ENCODE data around the gene CTSW.

DNA sequence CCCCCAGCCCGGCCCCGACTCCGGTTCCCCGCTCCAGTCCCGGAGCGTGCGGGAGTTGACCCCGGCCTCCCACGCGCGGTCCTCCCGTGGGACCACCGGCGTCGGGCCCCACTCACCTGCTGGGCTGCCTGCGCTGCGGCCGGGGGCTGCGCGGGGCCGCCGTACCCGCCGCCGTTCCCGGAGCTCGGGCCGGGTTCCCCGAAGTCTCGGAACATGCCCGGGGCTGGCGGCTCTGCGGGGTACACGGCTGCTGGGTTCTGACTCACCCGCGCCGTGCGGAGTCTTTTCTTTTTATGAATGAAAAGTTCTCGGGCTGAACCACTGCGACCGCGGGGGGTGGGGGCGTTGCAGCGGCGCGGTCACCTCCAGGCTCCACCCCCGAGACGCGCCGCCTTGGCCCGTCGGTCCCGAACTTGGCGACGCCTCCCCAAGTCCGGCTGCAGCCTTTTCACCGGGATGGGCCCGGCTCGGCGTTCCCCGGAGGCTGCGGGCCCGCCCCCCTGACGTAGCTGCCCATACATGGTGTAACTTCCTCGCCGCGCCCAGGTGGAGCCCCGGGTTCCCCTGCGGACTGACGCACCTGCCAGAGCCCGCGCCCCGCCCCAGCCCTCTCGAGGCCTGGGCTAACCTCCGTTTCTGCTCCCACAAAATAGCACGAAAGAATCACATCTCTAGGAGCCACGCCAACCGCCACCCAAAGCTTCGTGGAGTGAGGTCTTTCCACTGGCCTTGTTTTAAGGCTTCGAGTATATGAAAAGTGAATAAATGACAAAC is 20.7 kb downstream of the CTSW start, which contains the start of gene FOSL1:
- TF ChIP-seq POLR2A (IDR thresholded peaks at IDR 0.05; ENCODE audit: low read length) (peak; percentile 83), GATA1 (IDR thresholded peaks at IDR 0.05; ENCODE audit: low read depth, low read length) (no peak)

All from erythroblast (primary cell).